NCI-H2227 (cell line): ENCODE results near the gene ABCG2.
"Not testable (repeated sequence)": the region's sequence is repeated elsewhere in the genome, so short reads cannot be mapped to it uniquely, and the experiment has no call there.

Source experiments
- DNase-seq: peaks from one replicate; lab custom pipeline; 2025; ENCODE audit not compliant: unreplicated experiment; lab: John Stamatoyannopoulos, UW

ABCG2 gene

GRCh38 chr4:88166608-88167007 lies 8.2 kb upstream of the ABCG2 start:
- no peak for DNase-seq

GRCh38 chr4:88163336-88163735 lies 4.9 kb upstream of the ABCG2 start:
- DNase-seq = no peak

DNA sequence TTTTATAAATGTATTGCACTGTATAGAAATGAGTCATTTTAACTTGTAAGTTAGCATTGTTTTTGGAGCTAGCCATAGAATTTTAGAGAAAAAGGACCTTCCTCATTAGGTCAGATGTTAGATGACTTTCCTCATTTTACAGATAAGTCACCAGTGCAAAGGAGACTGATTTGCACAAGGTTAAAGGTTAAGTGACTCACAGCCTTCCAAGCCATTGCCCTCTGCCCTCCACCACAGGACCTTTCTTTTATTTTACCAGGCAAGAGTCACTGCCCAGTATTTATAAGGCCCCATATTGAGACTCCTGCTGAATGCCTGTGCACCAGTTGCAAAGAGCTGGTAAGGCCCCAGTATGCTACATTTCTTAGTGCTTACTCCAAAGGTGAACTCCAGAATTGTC lies 4.2 kb upstream of the ABCG2 start:
- DNase-seq = no peak

- no peak for DNase-seq
Measured at GRCh38 chr4:88159229-88159725, 838 bp upstream of the ABCG2 start.

GRCh38 chr4:88158038-88158488 lies 376 bp downstream of the ABCG2 start:
- no peak for DNase-seq

DNA sequence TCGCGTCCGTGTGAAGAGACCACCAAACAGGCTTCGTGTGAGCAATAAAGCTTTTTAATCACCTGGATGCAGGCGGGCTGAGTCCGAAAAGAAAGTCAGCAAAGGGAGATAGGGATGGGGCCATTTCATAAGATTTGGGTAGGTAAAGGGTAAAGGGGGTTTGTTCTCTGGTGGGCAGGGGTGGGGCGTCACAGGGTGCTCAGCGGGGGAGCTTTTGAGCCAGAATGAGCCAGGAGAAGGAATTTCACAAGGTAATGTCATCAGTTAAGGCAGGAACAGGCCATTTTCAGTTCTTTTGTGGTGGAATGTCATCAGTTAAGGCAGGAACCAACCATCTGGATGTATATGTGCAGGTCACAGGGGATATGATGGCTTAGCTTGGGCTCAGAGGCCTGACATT lies 6.1 kb downstream of the ABCG2 start:
- not testable (repeated sequence) for DNase-seq

DNA sequence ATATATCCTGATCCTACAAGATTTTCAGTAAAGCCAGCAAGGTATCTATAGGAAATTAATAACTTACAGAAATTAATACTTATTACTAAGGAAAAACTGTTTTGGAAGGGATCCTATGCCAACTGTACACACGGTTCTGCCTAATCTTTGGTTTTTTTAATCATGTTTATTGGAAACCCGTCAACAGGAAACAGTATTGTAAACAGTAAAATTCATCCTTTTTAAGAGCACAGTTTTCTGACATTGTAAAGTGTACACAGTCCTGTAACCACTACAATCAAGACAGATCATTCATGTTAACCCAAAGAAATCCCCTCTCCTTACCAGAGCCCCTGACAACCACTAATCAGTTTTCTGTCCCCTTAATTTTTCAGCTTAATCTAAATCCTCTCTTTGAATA lies 9.9 kb downstream of the ABCG2 start:
- no peak for DNase-seq

DNA sequence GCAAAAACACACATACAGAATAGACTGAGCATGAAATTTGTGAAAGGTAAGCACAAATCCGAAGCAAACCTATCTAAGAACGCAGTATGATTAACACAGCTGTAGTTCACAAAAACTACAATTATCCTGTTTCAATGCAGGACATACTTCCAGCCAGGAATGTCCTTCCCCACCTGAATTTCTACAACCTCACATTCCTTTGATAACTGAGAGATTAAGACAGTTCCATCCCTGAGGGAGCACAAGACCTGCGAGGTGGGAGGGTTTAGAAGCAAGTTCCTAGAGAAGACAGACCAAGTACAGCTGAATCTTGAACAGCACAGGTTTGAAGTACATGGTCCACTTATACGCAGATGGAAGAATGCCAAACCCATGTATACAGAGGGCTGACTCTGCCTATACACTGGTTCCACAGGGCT lies 10.6 kb downstream of the ABCG2 start:
- no peak for DNase-seq

DNA sequence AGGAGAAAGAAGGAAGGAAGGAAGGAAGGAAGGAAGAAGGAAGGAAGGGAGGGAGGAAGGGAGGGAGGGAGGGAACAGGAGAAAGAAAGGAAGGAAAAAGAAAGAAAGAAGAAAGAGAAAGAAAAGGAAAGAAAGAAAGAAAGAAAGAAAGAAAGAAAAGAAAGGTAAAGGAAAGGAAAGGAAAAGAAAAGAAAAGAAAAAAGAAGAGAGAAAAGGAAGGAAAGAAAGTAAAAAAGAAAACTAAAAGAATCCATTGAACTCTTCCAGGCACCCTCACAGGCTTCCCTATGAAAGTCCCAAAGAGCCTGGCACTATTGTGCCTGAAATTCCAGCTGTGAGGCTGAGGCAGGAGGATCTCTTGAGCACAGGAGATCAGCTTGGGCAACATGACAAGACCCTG lies 11.5 kb downstream of the ABCG2 start:
- DNase-seq = no peak

DNA sequence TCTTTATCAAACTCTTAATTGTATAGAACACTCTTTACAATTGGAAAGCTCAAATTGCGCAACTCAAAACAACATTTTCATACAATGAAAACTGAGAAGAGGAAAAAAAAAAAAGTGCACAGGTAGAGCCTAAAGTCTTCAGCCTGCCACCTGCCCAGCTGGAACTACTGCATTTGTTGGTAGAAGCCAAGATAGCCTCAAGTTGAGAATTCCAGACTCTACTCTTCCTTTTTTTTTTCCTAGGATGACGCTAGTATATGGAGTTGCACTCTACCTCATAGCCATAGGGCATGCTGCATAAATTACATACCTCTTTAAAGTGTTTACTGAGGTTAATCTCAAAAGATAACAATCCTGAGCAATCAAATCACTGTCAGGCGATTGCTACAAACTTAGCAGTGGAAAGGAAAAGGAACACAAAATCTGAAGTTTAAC lies 13.6 kb downstream of the ABCG2 start:
- no peak for DNase-seq

GRCh38 chr4:88144048-88144447 lies 14.4 kb downstream of the ABCG2 start:
- DNase-seq = no peak

DNA sequence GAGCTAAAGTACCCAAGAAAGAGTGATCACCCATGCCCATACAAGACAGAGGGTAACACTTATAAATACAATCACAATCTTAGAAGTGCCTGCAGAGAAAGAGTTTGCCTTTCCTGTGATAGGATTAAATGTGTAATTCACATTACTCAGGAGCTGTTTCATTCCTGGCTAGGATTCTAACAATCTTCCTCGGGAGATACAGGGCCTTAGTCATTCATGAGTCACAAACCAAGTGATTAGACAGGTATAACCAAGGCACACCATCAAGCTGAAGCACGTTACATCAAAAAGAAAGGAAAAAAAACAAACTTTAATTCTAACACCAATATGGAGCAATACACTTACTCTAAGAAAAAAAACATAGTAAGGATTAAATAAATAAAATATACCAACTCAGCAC lies 14.9 kb downstream of the ABCG2 start:
- DNase-seq = no peak

DNA sequence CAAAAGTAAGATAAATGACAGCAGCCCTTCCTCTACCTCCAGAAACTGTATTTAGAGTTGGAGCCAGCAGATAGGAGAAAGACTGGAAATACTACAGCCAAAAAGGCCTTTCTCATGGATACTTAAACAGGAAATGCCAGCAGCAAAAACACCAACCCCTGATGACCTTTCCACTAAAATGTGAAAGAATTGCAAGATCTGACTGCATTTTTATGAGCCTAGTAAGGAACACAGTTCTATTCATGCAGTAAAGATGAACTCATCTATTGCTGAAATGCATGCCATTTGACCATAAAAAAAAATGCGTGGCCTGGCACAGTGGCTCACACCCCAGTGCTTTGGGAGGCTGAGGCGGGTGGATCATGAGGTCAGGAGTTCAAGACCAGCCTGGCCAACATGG lies 19.9 kb downstream of the ABCG2 start:
- DNase-seq = no peak

- DNase-seq = no peak
Measured at GRCh38 chr4:88137112-88137511, 21.3 kb downstream of the ABCG2 start.

- no peak for DNase-seq
Measured at GRCh38 chr4:88136249-88136648, 22.2 kb downstream of the ABCG2 start.

DNA sequence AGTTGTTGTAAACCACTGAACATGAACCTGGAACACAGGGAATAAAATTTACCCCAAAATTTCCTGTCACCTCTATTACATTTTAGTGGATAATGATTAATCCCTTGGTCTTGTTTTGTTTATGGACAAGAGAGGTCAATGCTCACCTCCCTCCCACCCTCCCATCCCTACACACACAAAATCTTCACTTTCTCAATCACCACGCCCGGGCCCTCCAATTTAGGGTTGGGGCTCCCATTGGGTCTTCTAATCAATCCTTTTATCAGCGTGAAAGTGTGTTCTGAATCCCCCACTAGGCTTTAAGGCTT lies 23.1 kb downstream of the ABCG2 start:
- no peak for DNase-seq

DNA sequence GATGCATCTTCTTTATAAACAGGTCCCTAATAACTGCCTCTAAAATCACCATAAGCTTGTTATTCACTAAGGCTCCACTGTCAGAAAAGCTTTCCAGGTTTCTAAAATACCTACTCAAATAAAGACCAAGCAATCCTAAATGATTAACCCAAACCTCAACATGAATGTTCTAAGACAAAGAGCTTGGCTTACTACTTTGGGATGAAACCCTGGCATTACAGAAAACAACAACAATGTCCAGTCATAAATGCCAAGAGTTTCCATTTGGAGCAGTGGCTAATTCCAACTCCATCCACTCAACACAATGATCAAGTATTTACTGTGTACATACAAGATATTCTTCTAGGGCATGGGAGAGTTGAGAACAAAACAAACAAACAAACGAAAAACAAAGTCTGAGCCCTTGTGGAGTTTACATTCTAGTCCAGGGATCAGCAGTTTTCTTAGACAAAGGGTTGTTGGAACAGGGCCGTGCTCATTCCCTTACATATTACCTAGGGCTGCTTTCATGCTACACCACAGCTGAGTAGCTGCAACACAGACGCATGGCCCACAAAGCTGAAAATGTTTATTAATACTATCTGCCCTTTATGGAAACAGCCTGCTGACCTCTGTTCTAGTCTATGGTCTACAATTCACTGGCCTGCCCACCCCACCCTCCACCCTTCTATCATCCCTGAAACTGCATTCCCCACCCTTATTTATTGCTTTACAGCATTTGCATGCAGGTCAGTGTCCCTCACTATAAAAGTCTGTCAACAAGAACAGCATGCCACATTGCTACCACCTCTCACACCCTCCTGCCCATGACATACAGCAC lies 23.7 kb downstream of the ABCG2 start:
- DNase-seq = no peak

DNA sequence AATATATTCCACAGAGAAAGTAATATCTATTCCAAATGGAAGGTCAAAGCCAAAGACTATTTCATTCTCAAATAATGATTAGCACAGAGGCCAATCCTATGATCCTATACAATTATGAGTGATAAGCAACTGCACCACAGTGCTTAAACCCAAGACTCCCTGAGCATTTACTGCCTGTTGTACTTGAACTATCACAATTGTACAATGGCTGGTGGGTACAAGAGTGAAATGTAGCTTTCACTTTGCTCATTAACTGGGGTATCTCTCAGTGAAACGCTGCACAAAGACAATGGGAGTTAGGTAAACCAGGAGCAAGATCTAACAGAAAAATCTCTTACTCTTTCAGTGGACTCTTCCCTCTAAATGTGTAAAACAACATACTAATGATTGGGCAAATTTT lies 24.3 kb downstream of the ABCG2 start:
- DNase-seq = no peak

GRCh38 chr4:88130544-88131305 lies 27.7 kb downstream of the ABCG2 start:
- DNase-seq = no peak

DNA sequence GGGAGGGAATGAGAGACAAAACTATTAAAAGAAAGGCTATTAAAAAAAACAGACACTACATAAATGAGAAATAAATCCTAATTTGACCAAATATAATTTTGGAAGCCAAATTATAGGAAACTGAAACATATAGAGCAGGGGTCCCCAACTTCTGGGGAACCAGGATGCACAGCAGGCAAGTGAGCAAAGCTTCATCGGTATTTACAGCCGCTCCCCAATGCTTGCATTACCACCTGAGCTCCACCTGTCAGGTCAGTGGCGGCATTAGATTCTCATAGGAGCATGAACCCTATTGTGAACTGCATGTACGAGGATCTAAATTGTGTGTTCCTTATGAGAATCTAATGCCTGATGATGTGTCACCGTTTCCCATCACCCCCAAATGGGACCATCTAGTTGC lies 28.4 kb downstream of the ABCG2 start:
- DNase-seq = no peak

GRCh38 chr4:88122260-88122659 lies 36.2 kb downstream of the ABCG2 start:
- DNase-seq = not testable (repeated sequence)

GRCh38 chr4:88119943-88120342 lies 38.5 kb downstream of the ABCG2 start:
- no peak for DNase-seq
